OCI-LY1 (cell line): Measurements from ENCODE around the gene ABR.

Source experiments
- H2AFZ ChIP-seq: fragments of 200-600 bp; sonication (generic), shearing (Covaris generic); 2 replicates; pipeline ENCODE4 v1.6.0; 2014; ENCODE audit warnings: antibody characterized with exemption, mild to moderate bottlenecking, low read length
- H3F3A ChIP-seq: fragments of 200-600 bp; sonication (generic), shearing (Covaris generic); 2 replicates; pipeline ENCODE4 v1.6.0; 2014; ENCODE audit warnings: mild to moderate bottlenecking, antibody characterized with exemption, low read length, moderate library complexity; ENCODE audit not compliant: insufficient read depth
- H3K27ac ChIP-seq: fragments of 200-600 bp; sonication (generic); 2 replicates; pipeline ENCODE4 v1.5.1; 2014; ENCODE audit warnings: low read length, mixed run types, mild to moderate bottlenecking, low read depth; ENCODE audit not compliant: poor library complexity, severe bottlenecking
- H3K27me3 ChIP-seq: fragments of 200-600 bp; sonication (generic); 2 replicates; pipeline ENCODE4 v1.6.0; 2014; ENCODE audit warnings: antibody characterized with exemption, mild to moderate bottlenecking, low read length, moderate library complexity; ENCODE audit not compliant: insufficient read depth
- H3K36me3 ChIP-seq: fragments of 200-600 bp; sonication (generic); 2 replicates; pipeline ENCODE4 v1.6.1; 2014; ENCODE audit warnings: mild to moderate bottlenecking, antibody characterized with exemption, low read length, moderate library complexity, mixed read lengths; ENCODE audit not compliant: insufficient read depth
- H3K4me1 ChIP-seq: fragments of 200-600 bp; sonication (generic); 2 replicates; pipeline ENCODE4 v1.5.1; 2014; ENCODE audit warnings: mild to moderate bottlenecking, low read length, moderate library complexity; ENCODE audit not compliant: insufficient read depth, severe bottlenecking
- H3K4me2 ChIP-seq: fragments of 200-600 bp; sonication (generic), shearing (Covaris generic); 2 replicates; pipeline ENCODE4 v1.6.1; 2014; ENCODE audit warnings: low read length
- H3K4me3 ChIP-seq: fragments of 200-600 bp; sonication (generic); 2 replicates; pipeline ENCODE4 v1.5.1; 2014; ENCODE audit warnings: low read length, low read depth, mild to moderate bottlenecking, mixed read lengths; ENCODE audit not compliant: poor library complexity, severe bottlenecking
- H3K79me2 ChIP-seq: fragments of 200-600 bp; shearing (Covaris generic); 2 replicates; pipeline ENCODE4 v1.6.1; 2016; ENCODE audit warnings: mixed run types, low read length, mixed read lengths; ENCODE audit not compliant: insufficient read depth
- H3K9ac ChIP-seq: fragments of 200-600 bp; sonication (generic), shearing (Covaris generic); 2 replicates; pipeline ENCODE4 v1.6.1; 2014; ENCODE audit warnings: mild to moderate bottlenecking, low read length, mixed read lengths
- H3K9me2 ChIP-seq: fragments of 200-600 bp; sonication (generic), shearing (Covaris generic); 2 replicates; pipeline ENCODE4 v1.6.1; 2014; ENCODE audit warnings: low read depth, mild to moderate bottlenecking, low read length, mixed read lengths
- H3K9me3 ChIP-seq: fragments of 200-600 bp; shearing (Covaris generic); 2 replicates; pipeline ENCODE4 v1.6.1; 2014; ENCODE audit warnings: low read length, mixed read lengths
- H4K20me1 ChIP-seq: fragments of 200-600 bp; sonication (generic), shearing (Covaris generic); 2 replicates; pipeline ENCODE4 v1.6.0; 2016; ENCODE audit warnings: mild to moderate bottlenecking, low read length; ENCODE audit not compliant: insufficient read depth
- CTCF ChIP-seq: fragments of 200-600 bp; sonication (generic), shearing (Covaris generic); IDR thresholded peaks from 2 replicates; pipeline ENCODE4 v1.5.1; 2017; ENCODE audit warnings: mild to moderate bottlenecking, antibody characterized with exemption, low read length, moderate library complexity, mixed read lengths
- EZH2 ChIP-seq: fragments of 200-600 bp; sonication (generic), shearing (Covaris generic); IDR thresholded peaks from 2 replicates; pipeline ENCODE4 v1.8.0; 2017; ENCODE audit warnings: borderline replicate concordance, mixed run types, mild to moderate bottlenecking, antibody characterized with exemption, low read length, moderate library complexity, mixed read lengths

ABR gene

GRCh38 chr17:1158879-1159278, 20.9 kb downstream of the ABR start:
- Histone ChIP-seq H3K27me3 (no peaks in the 10 kb centered on the region), H3K9ac (no peak overlapping the region), H3K36me3 (no peaks in the 10 kb centered on the region; the same call in none of the 2 replicates)

GRCh38 chr17:1156864-1157263, 22.9 kb downstream of the ABR start:
- TF ChIP-seq EZH2 (no peak), CTCF (no peak)
- no peaks in the 10 kb centered on the region for H3K27me3 ChIP-seq
- no peaks in the 10 kb centered on the region for H4K20me1 ChIP-seq
- H3K36me3 ChIP-seq: peaks cover 3% of the 10 kb centered on the region
- H3K27ac ChIP-seq: no peak overlapping the region
- H3K4me2 ChIP-seq: no peak overlapping the region
- no peak overlapping the region for H3K4me3 ChIP-seq
- H3K9me2 ChIP-seq: no peaks in the 10 kb centered on the region
- H3F3A ChIP-seq: no peaks in the 10 kb centered on the region
- no peak overlapping the region for H3K9ac ChIP-seq
- no peaks in the 10 kb centered on the region for H3K9me3 ChIP-seq
- H3K4me1 ChIP-seq: no peaks in the 10 kb centered on the region
- H3K79me2 ChIP-seq: peaks cover 12% of the 10 kb centered on the region
- H2AFZ ChIP-seq: no peak overlapping the region

More at GRCh38 chr17:1158879-1159278, 20.9 kb downstream of the ABR start:
- Histone ChIP-seq H3K4me1 (no peaks in the 10 kb centered on the region), H3K27ac (no peak overlapping the region), H3K79me2 (peaks cover 18% of the 10 kb centered on the region), H3K9me2 (no peaks in the 10 kb centered on the region), H2AFZ (no peak overlapping the region), H3K4me2 (no peak overlapping the region), H4K20me1 (no peaks in the 10 kb centered on the region), H3K9me3 (no peaks in the 10 kb centered on the region), H3F3A (no peaks in the 10 kb centered on the region), H3K4me3 (no peak overlapping the region)
- TF ChIP-seq EZH2 (no peak), CTCF (no peak)

- Histone ChIP-seq H3K9me3 (no peaks in the 10 kb centered on the region), H3F3A (no peaks in the 10 kb centered on the region), H4K20me1 (no peaks in the 10 kb centered on the region), H3K9me2 (no peaks in the 10 kb centered on the region), H3K36me3 (peaks cover 15% of the 10 kb centered on the region), H2AFZ (no peak overlapping the region), H3K4me1 (no peaks in the 10 kb centered on the region), H3K4me2 (no peak overlapping the region), H3K9ac (no peak overlapping the region), H3K79me2 (peaks cover 7% of the 10 kb centered on the region; the same call in 1 of the 2 replicates), H3K27ac (no peak overlapping the region), H3K27me3 (no peaks in the 10 kb centered on the region), H3K4me3 (no peak overlapping the region)
- TF ChIP-seq CTCF (no peak), EZH2 (no peak)
These were observed 25.1 kb downstream of the ABR start for GRCh38 chr17:1154704-1155103.
